ENCODE data around the gene USP26. TPM values are rescaled to one million over a fixed set of nuclear protein-coding genes. Genes with fewer than 3 reads are reported as not detected.

Gene USP26
- total and polyA plus RNA-seq, 2 of the 13 experiments (the other 11 are each of a cell fraction or from before 2014, with no cell fraction given): not detected

DNA sequence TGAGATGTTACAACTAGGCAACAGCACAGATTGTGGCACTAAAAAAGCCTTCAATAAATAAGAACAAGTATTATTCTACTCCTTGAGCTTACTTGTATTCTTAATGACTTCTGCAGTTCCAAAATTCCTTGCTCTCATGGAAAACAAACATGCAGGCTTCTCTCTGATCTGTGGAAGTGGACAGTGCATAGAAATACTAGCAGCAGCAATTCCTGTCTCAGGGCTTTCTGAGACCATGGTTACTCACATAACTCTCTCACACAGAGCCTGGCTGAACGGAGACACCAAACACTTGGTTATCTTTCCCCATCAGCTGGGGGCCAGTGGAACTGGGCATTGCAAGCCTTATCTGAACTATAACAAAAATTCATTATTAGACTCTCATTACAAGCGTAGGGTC, 106.1 kb downstream of the USP26 start (continued):
- TF ChIP-seq, protein P1, sequence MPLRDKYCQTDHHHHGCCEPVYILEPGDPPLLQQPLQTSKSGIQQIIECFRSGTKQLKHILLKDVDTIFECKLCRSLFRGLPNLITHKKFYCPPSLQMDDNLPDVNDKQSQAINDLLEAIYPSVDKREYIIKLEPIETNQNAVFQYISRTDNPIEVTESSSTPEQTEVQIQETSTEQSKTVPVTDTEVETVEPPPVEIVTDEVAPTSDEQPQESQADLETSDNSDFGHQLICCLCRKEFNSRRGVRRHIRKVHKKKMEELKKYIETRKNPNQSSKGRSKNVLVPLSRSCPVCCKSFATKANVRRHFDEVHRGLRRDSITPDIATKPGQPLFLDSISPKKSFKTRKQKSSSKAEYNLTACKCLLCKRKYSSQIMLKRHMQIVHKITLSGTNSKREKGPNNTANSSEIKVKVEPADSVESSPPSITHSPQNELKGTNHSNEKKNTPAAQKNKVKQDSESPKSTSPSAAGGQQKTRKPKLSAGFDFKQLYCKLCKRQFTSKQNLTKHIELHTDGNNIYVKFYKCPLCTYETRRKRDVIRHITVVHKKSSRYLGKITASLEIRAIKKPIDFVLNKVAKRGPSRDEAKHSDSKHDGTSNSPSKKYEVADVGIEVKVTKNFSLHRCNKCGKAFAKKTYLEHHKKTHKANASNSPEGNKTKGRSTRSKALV (CRISPR knock-in tag; IDR thresholded peaks at IDR 0.05): no peak
- no peak for TF ChIP-seq NR2F1 (CRISPR knock-in tag; IDR thresholded peaks at IDR 0.05)
- no peak for TF ChIP-seq JUNB (CRISPR knock-in tag; IDR thresholded peaks at IDR 0.05; ENCODE audit: borderline replicate concordance)

GRCh38 chrX:132986556-132986955, 110.4 kb downstream of the USP26 start:
- ATAC-seq: no peak
- intact Hi-C loops (cut with micrococcal nuclease; ENCODE audit: unreplicated experiment): no loop called here
- FAIRE-seq: no peak
- ChIA-PET POLR2A (no interaction called here), CTCF (ENCODE audit: low intra/inter-chr PET ratio, low total read pairs) (no interaction called here)
- Histone ChIP-seq H3K79me2 (ENCODE audit: insufficient read depth, low read length) (no peaks in the 10 kb centered on the region), H3K27ac (ENCODE audit: extremely low read length, insufficient read depth, low read length) (no peak overlapping the region), H3K36me3 (replicated peaks in 1 of 2; ENCODE audit: control insufficient read depth in 1 of 2, insufficient read depth in 2 of 2, low read length in 2 of 2) (no peaks in the 10 kb centered on the region), H3K27me3 (ENCODE audit: control insufficient read depth in 1 of 2, insufficient read depth in 2 of 2, low read length in 2 of 2) (no peaks in the 10 kb centered on the region), H2AFZ (ENCODE audit: low read length) (no peak overlapping the region), H3K9ac (ENCODE audit: insufficient read depth, low read depth, low read length) (no peak overlapping the region), H3K4me2 (ENCODE audit: low read depth, low read length) (no peak overlapping the region), H4K20me1 (ENCODE audit: insufficient read depth, low read length) (no peaks in the 10 kb centered on the region), H3K4me1 (ENCODE audit: insufficient read depth, low read length) (no peaks in the 10 kb centered on the region), H3K4me3 (replicated peaks in 1 of 3; ENCODE audit: insufficient read depth in 1 of 3, low read depth in 2 of 3, low read length in 3 of 3) (no peak overlapping the region), H3K9me3 (ENCODE audit: low read length) (no peaks in the 10 kb centered on the region)
- in situ Hi-C loops (cut with HindIII; ENCODE audit: extremely low pct_ligation_motif_present, low pct_unique_long_range_greater_than_20kb): no loop called here
- BruUV-seq (replicated peaks): no TSS peak
- TF ChIP-seq KAT2B (IDR thresholded peaks at IDR 0.05; ENCODE audit: borderline replicate concordance, low read depth, low read length) (no peak), ZNF792 (CRISPR knock-in tag; IDR thresholded peaks at IDR 0.05) (no peak)
- no peak for DNase-seq (ENCODE audit: low spot score)

GRCh38 chrX:132984058-132984650, 112.8 kb downstream of the USP26 start:
- DNase-seq (ENCODE audit: low spot score) (no peak), ATAC-seq (no peak), FAIRE-seq (no peak)
- TF ChIP-seq DPF2 (CRISPR knock-in tag; IDR thresholded peaks at IDR 0.05; ENCODE audit: borderline replicate concordance, low read depth) (no peak), ZNF558 (CRISPR knock-in tag; IDR thresholded peaks at IDR 0.05; ENCODE audit: borderline replicate concordance) (no peak), PAX8 (CRISPR knock-in tag; IDR thresholded peaks at IDR 0.05; ENCODE audit: borderline replicate concordance) (no peak), ZNF891 (CRISPR knock-in tag; IDR thresholded peaks at IDR 0.05) (no peak)
- no peaks in the 10 kb centered on the region for H3K36me3 ChIP-seq (replicated peaks in 1 of 2; ENCODE audit: control insufficient read depth in 1 of 2, insufficient read depth in 2 of 2, low read length in 2 of 2)
- H3K9me3 ChIP-seq (ENCODE audit: low read length): no peaks in the 10 kb centered on the region
- H4K20me1 ChIP-seq (ENCODE audit: insufficient read depth, low read length): no peaks in the 10 kb centered on the region
- CTCF ChIA-PET (ENCODE audit: low intra/inter-chr PET ratio, low total read pairs): no interaction called here
- H3K27ac ChIP-seq (ENCODE audit: extremely low read length, insufficient read depth, low read length): no peak overlapping the region
- 3% methylated on average over 4 of the region's 7 CpGs for WGBS (ENCODE audit: low lambda C conversion rate)
- no peaks in the 10 kb centered on the region for H3K4me1 ChIP-seq (ENCODE audit: insufficient read depth, low read length)
- POLR2A ChIA-PET: no interaction called here
- H3K9ac ChIP-seq (ENCODE audit: insufficient read depth, low read depth, low read length): no peak overlapping the region
- H3K27me3 ChIP-seq (ENCODE audit: control insufficient read depth in 1 of 2, insufficient read depth in 2 of 2, low read length in 2 of 2): no peaks in the 10 kb centered on the region
- in situ Hi-C loops (cut with HindIII; ENCODE audit: extremely low pct_ligation_motif_present, low pct_unique_long_range_greater_than_20kb): no loop called here
- no TSS peak for BruUV-seq (replicated peaks)
- no peaks in the 10 kb centered on the region for H3K79me2 ChIP-seq (ENCODE audit: insufficient read depth, low read length)
- no peak overlapping the region for H3K4me2 ChIP-seq (ENCODE audit: low read depth, low read length)
- no peak overlapping the region for H3K4me3 ChIP-seq (replicated peaks in 1 of 3; ENCODE audit: insufficient read depth in 1 of 3, low read depth in 2 of 3, low read length in 3 of 3)
- intact Hi-C loops (cut with micrococcal nuclease; ENCODE audit: unreplicated experiment): no loop called here
- no peak overlapping the region for H2AFZ ChIP-seq (ENCODE audit: low read length)
